IPS DF 4.7 (cell line): Measurements from ENCODE around the gene ABHD17C.

ENCODE experiments used
- DNase-seq: peaks from one replicate; pipeline ENCODE4 v3.0.0-alpha.2; 2013; ENCODE audit warnings: low spot score; ENCODE audit errors: extremely low read depth

The ABHD17C gene

DNA sequence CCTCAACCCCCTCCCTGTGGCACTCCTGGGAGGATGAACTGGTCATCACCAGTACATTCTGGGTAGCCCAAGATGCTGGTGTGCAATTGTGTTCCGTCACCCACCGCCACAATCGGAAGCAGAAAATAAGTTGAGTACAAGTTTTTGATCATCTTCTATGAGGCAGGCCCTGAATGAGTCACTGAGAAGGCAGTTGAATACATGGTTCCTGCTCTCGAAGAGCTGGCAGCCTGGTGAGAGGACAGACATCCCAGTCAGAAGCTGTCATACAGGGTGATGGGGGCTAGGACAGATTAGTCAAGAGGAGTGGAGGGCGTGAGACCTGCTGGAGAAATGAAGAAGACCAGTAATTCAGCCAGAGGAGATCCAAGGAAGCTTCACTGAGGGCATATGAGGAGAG is 90.2 kb downstream of the ABHD17C start:
- DNase-seq: no peak

DNA sequence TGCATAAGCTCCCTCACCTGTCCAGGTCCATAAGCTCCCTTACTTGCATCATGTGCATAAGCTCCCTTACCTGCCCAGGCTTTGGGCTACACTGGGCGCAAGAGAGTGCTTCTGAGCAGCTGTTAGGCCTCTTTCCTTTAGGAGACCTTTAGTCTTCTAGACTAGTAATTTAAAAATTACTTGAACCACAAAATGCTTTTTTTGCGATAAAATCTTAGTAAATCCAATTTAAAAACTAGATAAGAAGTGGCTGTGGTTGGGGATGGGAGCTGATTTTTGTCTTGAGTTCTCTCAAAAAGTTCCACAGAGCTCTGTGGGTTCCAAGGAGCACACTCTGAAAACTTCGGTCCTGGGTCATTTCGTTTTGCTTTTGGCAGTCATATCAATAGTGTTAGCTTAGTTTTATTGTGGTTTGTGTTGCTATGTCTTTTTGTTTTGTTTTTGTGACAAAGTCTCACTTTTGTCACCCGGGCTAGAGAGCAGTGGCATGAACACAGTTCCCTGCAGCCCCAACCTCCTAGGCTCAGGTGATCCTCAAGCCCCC is 90.8 kb downstream of the ABHD17C start:
- no peak for DNase-seq

DNA sequence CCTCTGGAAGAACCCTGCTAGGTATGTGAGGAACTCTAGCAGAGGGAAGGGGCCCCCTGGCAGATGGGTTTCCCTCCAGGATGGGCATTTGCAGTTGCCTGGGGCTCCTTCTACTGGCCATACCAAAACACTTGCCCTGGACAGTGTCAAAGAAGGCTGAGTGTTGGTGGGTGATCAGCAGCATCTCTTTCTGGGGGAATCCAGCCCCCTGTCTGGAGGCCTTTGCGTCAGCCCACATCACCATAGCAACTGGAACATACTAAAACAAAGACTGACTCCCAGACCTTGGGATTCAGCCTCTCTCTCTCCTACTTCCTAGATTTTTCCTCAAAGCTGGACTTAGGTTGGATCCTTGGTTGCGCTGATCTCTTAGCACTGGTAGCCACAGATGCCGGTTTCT is 92.2 kb downstream of the ABHD17C start:
- DNase-seq: no peak

DNA sequence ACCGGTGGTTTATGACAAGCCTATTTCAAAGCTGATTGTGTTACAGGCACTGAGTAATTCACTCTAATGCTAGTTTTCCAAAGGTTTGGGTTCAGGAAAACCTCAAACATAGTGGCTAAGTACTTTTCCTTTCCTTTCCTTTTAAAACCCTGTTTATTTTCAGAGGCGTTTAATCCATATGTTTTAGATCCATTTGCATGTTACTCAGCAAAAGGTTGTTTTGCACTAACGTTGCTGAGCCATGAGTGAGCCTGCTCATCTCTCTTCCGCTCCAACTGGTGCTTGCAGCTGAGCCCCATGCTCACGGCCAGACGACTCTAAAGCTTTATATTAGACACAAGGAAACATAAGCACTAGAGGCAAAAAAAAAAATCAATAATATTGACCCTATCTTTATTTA is 93.4 kb downstream of the ABHD17C start:
- no peak for DNase-seq

DNA sequence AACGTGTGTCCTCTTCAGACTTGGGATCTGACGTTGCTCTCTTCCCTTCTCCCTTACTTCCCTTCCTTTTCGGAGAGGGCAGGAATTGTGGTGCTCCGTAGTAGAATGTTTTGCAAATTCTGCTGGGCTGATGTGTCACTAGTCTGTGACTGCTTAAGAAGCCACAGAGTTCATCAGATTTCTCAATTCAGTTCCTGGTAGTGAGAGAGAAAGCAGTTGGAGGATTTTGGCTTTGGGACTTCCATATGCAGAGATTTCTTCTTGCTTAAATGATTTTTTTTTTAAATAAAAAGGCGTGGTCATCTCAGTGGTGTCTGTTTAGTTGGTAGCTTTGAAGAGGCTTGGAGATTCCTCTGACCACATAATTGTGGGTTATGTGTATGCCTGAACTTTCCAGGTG is 94.2 kb downstream of the ABHD17C start:
- DNase-seq: no peak

- no peak for DNase-seq
These were observed 94.7 kb downstream of the ABHD17C start for GRCh38 chr15:80789796-80790195.

DNA sequence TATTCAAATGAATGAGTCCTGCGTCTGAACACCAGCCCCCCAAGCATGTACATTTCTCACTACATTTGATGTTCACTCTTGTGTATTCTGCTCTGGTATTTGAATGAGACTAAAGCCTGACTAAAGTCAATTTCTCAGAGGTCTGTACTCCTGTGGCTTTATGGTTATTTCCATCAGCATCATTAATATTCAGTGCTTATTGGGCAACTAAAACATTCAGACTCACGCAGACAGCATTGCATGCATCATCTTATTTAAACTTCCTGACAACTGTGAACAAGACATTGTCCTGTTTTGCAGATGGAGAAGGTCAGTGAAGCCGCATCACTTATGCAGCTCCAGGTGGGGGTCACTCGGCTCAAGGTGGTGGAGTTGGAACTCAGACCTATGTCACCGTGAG is 95.1 kb downstream of the ABHD17C start:
- no peak for DNase-seq

DNA sequence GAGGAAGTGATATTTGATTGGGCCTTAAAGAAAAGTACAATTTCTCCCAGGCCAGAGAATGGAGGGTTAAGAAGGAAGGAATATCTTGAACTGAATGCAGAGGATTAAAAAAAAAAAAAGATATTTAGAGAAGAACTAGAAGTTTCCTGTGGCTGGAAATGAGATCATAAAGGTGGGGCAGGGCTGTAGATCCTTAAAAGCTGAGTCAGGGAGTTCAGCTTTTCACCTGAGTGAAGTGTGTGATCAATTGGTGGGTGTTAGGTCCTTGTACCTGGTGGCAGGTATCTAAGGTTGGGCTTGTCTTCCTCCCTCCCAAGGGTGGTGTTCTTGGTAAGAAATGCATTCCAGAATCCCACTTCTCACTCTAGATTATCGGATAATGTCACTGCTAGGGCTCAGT is 95.9 kb downstream of the ABHD17C start:
- DNase-seq: no peak

GRCh38 chr15:80796407-80796806 is 101.3 kb downstream of the ABHD17C start:
- no peak for DNase-seq

DNA sequence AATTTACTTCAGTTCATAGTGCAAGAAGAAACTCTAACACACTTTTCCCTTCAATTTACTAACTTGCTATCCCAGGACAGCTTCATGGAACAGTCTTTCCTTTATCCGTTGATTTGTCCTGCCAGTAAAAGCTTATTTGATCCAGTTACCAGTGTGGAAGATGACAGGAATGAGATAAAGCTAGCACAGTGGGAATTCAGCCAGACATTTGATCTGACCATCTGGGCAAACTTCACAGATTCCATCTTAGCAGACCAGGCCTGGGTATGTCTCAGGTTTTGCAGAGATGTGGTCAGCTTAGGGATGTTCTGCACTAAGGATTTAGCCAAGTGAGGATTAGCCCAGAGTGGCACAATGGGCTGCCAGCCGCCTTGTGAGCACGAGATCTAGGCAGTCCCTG is 103.8 kb downstream of the ABHD17C start:
- DNase-seq: no peak

GRCh38 chr15:80800067-80800466 is 105.0 kb downstream of the ABHD17C start:
- no peak for DNase-seq

DNA sequence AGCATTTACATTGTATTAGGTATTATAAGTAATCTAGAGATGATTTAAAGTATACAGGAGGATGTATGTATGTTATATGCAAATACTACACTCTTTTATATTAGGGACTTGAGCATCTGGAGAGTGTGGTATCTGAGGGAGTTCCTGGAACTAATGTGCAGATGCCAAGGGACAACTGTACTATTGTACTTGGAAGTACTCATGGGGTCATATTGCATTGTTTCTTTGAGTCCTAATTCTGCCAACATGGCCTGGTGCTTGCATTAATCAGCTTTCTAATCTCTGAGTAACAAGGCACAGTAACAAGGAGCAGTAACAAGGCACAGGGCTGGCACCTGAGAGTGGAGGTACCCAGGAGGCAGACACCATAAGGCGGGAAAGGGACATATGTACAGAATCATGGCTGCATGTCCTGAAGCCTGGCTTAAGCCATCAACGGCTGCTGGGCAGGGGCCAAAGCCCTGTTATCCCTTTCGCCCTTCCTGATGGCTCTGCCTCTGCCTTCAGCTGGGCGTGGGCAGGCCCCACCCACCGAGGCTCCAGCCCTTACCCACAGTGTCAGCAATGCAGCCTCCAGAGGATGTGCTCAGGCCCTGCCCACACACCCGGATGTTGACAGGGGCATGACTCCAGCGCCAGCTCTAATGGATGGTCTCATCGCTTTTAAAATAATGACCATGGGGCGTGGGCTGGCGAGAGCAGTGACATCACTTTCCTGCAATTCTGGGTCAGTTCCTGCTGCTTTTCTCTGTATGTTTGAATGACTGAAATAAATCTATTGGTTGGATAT is 107.0 kb downstream of the ABHD17C start:
- DNase-seq: no peak

- no peak for DNase-seq
These were observed 108.7 kb downstream of the ABHD17C start for GRCh38 chr15:80803580-80804525.

DNA sequence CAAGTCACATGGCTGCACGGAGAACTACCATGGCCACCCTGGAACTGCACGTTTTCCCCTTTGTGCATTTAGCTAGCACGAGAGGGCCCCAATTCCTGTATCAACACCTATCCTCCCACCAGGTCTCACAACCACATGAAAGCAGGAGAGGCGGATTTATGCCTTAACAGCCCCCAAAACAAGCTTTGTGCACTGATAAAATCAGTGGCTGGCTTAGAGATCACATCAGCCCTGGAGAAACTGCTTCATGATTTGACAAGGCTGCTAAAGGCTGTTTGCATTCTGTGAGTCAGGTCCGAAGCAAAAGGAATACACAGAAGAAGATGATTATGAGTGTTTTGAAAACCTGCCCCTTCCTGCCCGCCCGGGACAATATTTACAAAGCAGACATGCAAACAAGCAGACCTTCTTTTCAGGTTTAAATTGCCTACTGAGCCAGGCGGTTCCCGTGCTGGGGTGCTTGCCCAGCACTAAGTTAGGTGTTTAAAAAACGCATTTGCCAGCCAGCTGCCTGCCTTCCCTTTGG is 109.9 kb downstream of the ABHD17C start:
- no peak for DNase-seq
